Measurements from ENCODE around the gene SSU72.

The SSU72 gene

DNA sequence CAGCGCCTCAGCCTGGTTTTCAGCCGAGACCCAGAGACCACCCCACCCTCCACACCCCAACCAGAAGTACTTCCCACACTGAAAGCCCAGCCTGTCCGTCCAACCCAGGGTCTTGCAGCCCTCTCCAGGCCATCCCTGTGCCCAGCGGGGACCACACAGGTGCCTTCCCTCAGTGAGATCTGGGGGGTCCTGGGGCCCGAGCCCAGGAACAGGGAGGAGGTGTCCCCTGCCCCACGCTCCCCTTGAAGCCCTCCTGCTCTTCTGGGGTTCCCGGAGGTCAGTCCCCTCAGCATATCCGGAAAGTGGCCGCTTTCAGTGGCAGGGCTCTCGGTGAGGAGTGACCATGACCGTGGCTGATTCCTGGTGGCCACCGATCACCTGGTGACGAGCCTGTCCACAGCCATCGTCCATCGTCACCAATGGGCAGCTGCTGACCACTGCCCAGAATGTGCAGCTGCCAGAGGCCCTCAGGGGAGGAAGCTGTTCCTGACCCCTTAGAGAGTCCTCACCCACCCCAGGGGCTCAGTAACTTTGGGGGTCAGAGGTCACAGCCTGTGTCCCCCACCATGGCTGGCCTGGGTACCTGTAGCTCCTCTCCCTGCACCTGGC is 37.6 kb downstream of the SSU72 start:
- H4K20me1 ChIP-seq (ENCODE audit: insufficient read depth, low read length) = no peaks in the 10 kb centered on the region
- no peaks in the 10 kb centered on the region for H3K9me2 ChIP-seq (ENCODE audit: low read depth, low read length)
- no peak overlapping the region for H3K9ac ChIP-seq (ENCODE audit: low read length)
- H3K27me3 ChIP-seq (ENCODE audit: insufficient read depth, low read length) = no peaks in the 10 kb centered on the region; the same call in 1 of the 2 replicates
- H3K4me2 ChIP-seq (ENCODE audit: low read length) = no peak overlapping the region
- peaks cover 23% of the 10 kb centered on the region for H3K36me3 ChIP-seq (ENCODE audit: insufficient read depth, low read length)
- H3K4me3 ChIP-seq (ENCODE audit: low read depth, low read length, poor library complexity, severe bottlenecking) = no peak overlapping the region
- TF ChIP-seq, protein P1, sequence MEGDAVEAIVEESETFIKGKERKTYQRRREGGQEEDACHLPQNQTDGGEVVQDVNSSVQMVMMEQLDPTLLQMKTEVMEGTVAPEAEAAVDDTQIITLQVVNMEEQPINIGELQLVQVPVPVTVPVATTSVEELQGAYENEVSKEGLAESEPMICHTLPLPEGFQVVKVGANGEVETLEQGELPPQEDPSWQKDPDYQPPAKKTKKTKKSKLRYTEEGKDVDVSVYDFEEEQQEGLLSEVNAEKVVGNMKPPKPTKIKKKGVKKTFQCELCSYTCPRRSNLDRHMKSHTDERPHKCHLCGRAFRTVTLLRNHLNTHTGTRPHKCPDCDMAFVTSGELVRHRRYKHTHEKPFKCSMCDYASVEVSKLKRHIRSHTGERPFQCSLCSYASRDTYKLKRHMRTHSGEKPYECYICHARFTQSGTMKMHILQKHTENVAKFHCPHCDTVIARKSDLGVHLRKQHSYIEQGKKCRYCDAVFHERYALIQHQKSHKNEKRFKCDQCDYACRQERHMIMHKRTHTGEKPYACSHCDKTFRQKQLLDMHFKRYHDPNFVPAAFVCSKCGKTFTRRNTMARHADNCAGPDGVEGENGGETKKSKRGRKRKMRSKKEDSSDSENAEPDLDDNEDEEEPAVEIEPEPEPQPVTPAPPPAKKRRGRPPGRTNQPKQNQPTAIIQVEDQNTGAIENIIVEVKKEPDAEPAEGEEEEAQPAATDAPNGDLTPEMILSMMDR (IDR thresholded peaks at IDR 0.05; ENCODE audit: low read length) = no peak
- TF ChIP-seq EZH2 (IDR thresholded peaks at IDR 0.05; ENCODE audit: borderline replicate concordance, low read length) = no peak
- H2AFZ ChIP-seq (ENCODE audit: low read length) = no peak overlapping the region
- no peaks in the 10 kb centered on the region for H3K79me2 ChIP-seq (ENCODE audit: insufficient read depth, low read length)
- no peaks in the 10 kb centered on the region for H3F3A ChIP-seq (ENCODE audit: insufficient read depth, low read length)
- no peaks in the 10 kb centered on the region for H3K4me1 ChIP-seq (ENCODE audit: insufficient read depth, low read length, severe bottlenecking)
- no peak overlapping the region for H3K27ac ChIP-seq (ENCODE audit: low read depth, low read length, poor library complexity, severe bottlenecking)
- no peaks in the 10 kb centered on the region for H3K9me3 ChIP-seq (ENCODE audit: low read length)

DNA sequence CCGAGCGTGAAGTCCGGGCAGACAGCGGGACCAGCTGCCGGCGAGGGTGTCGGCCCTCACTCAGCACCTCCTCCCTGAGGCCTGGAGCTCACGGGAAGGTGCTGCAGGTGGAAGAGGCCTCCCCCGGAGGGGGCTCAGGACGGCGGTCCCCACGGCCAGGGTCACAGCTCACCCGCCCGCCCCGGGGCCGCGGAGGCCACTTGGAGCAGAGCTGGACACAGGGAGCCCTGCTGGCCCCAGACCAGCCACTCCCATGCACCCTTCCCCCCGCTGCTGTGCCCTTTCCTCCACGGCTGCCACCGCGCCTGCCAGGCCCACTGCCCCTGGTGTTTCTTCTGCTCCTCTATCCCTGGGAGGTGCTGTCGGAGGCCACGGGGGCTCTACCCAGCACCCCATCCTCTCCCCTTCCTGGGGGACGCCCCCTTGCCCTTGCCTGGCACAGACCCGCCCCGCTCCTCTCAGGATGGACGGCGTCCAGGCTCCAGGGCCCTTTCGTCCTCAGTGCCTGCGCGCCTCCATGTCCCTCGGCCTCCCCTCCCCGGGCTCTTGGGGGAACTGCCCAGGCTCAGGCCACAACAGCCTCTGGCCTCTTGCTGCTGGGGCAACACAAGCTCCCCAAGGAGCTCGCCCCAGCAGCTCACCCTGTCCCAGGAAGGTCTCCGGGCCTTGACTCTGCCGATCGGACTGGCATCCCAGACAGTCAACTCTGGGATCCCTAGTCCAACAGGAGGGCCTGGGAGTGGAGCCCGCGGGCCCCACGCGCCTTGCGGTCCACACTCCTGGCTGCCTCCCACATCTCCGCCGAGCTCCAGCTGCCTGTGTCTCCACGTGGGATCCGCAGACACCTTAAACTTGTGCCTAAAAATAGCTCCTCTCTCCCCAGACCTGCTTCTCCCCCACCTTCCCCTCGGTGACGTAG is 38.4 kb downstream of the SSU72 start:
- Histone ChIP-seq H3K27ac (ENCODE audit: low read depth, low read length, poor library complexity, severe bottlenecking) (no peak overlapping the region), H3K36me3 (ENCODE audit: insufficient read depth, low read length) (peaks cover 20% of the 10 kb centered on the region), H3K4me2 (ENCODE audit: low read length) (no peak overlapping the region), H3K4me3 (ENCODE audit: low read depth, low read length, poor library complexity, severe bottlenecking) (no peak overlapping the region), H3K9me2 (ENCODE audit: low read depth, low read length) (no peaks in the 10 kb centered on the region), H2AFZ (ENCODE audit: low read length) (no peak overlapping the region), H3K4me1 (ENCODE audit: insufficient read depth, low read length, severe bottlenecking) (no peaks in the 10 kb centered on the region), H3K27me3 (ENCODE audit: insufficient read depth, low read length) (no peaks in the 10 kb centered on the region; the same call in 1 of the 2 replicates), H4K20me1 (ENCODE audit: insufficient read depth, low read length) (no peaks in the 10 kb centered on the region), H3K9ac (ENCODE audit: low read length) (no peak overlapping the region), H3K79me2 (ENCODE audit: insufficient read depth, low read length) (no peaks in the 10 kb centered on the region), H3F3A (ENCODE audit: insufficient read depth, low read length) (no peaks in the 10 kb centered on the region), H3K9me3 (ENCODE audit: low read length) (no peaks in the 10 kb centered on the region)
- TF ChIP-seq, protein P1 (IDR thresholded peaks at IDR 0.05; ENCODE audit: low read length) = no peak
- TF ChIP-seq EZH2 (IDR thresholded peaks at IDR 0.05; ENCODE audit: borderline replicate concordance, low read length) = no peak

DNA sequence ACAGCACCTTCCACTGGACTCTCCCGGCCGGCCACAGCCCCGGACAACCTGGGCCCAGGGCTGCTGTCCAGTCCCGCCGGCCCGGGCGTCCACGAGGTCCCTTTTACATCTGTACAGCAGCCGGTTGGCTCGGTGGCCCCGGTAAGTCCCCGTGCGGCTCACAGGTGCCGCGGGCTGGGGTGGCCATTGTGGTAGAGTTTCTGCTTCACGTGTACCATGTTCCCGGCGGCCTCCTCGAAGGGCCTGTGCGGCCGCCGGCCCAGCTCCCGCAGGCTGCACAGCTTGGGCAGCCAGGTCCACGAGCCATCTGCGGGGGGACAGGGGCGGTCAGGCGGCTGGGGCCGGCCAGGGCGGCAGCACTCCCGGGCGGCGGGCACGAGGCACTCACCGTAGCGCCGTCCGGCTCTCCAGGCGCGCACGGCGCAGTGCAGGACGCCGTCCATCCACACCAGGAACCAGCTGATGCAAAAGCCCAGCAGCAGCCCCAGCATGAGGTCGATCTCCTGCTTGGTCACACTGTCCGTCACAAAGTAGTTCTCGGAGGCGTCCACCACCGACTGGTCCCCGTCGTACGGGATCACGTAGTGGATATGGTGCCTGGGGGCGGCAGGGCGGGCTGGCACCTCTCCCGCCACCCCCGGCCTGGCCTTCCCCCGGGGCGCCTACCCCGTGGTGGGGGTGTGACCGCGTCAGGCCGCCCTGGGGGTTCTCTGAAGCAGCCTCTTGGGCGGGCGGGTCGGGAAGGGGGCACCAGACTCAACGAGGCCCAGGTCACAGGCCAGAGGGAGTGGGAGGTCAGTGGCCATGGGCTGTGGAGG is 39.3 kb downstream of the SSU72 start:
- H2AFZ ChIP-seq (ENCODE audit: low read length) = no peak overlapping the region
- H3K27me3 ChIP-seq (ENCODE audit: insufficient read depth, low read length) = no peaks in the 10 kb centered on the region; the same call in 1 of the 2 replicates
- H3F3A ChIP-seq (ENCODE audit: insufficient read depth, low read length) = no peaks in the 10 kb centered on the region
- no peak overlapping the region for H3K4me2 ChIP-seq (ENCODE audit: low read length)
- no peaks in the 10 kb centered on the region for H3K79me2 ChIP-seq (ENCODE audit: insufficient read depth, low read length)
- no peaks in the 10 kb centered on the region for H3K4me1 ChIP-seq (ENCODE audit: insufficient read depth, low read length, severe bottlenecking)
- H3K27ac ChIP-seq (ENCODE audit: low read depth, low read length, poor library complexity, severe bottlenecking) = no peak overlapping the region
- H3K9me3 ChIP-seq (ENCODE audit: low read length) = no peaks in the 10 kb centered on the region
- H3K9ac ChIP-seq (ENCODE audit: low read length) = no peak overlapping the region
- H3K9me2 ChIP-seq (ENCODE audit: low read depth, low read length) = no peaks in the 10 kb centered on the region
- TF ChIP-seq, protein P1 (IDR thresholded peaks at IDR 0.05; ENCODE audit: low read length) = no peak
- no peak for TF ChIP-seq EZH2 (IDR thresholded peaks at IDR 0.05; ENCODE audit: borderline replicate concordance, low read length)
- H3K36me3 ChIP-seq (ENCODE audit: insufficient read depth, low read length) = peaks cover 14% of the 10 kb centered on the region
- H4K20me1 ChIP-seq (ENCODE audit: insufficient read depth, low read length) = no peaks in the 10 kb centered on the region
- no peak overlapping the region for H3K4me3 ChIP-seq (ENCODE audit: low read depth, low read length, poor library complexity, severe bottlenecking)

Measured in OCI-LY1 (cell line).